OCI-LY3 (cell line): ENCODE measurements around the gene LACTB.

Experiments used
- EZH2phosphoT487 ChIP-seq: fragments of 200-600 bp; shearing (Covaris generic); IDR thresholded peaks from 2 replicates; pipeline ENCODE4 v1.6.1; 2018; ENCODE audit warnings: antibody characterized with exemption, mixed run types, low read depth
- TF ChIP-seq, protein P1 (sequence below): fragments of 200-600, 300-600 bp; sonication (generic); IDR thresholded peaks from 2 replicates; pipeline ENCODE4 v1.5.1; 2014; ENCODE audit warnings: antibody characterized with exemption, low read length, low read depth

DNA sequence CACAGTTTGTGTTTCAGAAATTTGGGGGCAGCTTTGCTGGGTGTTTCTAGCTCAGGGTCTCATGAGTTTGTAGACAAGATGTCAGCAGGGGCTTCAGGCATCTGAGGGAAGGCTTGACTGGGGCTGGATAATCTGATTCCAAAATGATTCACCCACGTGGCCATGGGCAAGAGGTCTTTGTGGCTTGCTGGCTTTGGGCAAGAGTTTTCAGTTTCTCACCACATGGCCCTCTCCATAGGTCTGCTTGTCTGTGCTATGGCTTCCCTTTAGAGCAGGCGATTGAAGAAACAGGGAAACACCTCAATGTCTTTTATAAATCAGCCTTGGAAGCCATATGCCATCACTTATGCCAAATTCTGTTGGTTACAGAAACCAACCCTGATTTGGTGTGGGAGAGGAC lies 23.8 kb downstream of the LACTB start:
- TF ChIP-seq, protein P1, sequence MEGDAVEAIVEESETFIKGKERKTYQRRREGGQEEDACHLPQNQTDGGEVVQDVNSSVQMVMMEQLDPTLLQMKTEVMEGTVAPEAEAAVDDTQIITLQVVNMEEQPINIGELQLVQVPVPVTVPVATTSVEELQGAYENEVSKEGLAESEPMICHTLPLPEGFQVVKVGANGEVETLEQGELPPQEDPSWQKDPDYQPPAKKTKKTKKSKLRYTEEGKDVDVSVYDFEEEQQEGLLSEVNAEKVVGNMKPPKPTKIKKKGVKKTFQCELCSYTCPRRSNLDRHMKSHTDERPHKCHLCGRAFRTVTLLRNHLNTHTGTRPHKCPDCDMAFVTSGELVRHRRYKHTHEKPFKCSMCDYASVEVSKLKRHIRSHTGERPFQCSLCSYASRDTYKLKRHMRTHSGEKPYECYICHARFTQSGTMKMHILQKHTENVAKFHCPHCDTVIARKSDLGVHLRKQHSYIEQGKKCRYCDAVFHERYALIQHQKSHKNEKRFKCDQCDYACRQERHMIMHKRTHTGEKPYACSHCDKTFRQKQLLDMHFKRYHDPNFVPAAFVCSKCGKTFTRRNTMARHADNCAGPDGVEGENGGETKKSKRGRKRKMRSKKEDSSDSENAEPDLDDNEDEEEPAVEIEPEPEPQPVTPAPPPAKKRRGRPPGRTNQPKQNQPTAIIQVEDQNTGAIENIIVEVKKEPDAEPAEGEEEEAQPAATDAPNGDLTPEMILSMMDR = no peak
- no peak for TF ChIP-seq EZH2phosphoT487
